Measurements from ENCODE around the gene TNPO3.

Gene TNPO3

DNA sequence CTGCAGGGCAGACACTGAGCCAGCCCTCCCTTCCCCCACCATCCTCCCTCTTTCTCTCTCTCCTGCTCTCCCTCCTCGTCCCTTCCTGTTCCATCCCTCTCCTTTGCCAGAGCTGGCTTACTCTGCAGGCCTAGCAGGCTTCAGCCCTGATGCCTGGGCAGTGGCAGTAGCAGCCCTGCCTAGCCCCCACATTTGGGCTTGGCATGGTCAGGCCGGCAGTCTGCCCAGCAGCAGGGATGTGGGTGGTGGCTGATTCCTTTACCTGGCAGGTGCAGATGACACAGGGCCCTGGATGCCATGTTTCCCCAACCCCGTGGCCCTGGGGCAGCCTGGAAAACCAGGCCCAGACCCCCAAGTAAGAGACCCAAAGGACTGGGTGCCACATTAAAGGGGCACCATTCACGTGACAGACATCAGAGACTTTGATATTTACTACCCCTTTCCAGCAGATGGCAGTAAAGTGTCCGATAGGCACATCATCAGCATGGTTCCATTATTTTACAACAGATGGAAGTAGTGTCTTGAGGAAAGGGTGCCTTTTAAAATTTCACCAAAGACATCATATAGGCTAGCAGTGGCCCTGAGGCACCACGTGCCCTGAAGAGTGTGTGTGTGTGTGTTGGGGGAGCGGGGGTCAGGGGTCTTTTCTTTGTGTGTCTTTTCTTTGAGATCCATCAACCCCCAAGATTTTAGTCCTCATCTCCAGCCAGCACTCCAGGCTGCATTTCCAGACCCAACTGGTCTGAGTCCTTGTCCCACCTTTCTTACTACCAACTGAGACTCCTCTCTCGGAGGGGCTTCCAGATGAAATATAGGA lies 150.3 kb downstream of the TNPO3 start:
- peak; percentile 54 to 71 for DNase-seq
